Right ventricle myocardium superior (tissue), 1 donor: ENCODE measurements around the gene B4GAT1. TPM values are rescaled to one million over a fixed set of nuclear protein-coding genes. Genes with fewer than 3 reads are reported as not detected.
A peak's percentile ranks its signal among the peaks of the same experiment; 100 is the strongest.
"Not testable (repeated sequence)": the region's sequence is repeated elsewhere in the genome, so short reads cannot be mapped to it uniquely, and the experiment has no call there.

ENCODE experiments used
- ATAC-seq: fragments of 200-7000 bp; cut with Tn5 transposase; one replicate; pipeline ENCODE4 v1.9.1; 2020; ENCODE audit warnings: mild to moderate bottlenecking; ENCODE audit not compliant: poor library complexity
- DNase-seq: peaks from one replicate; pipeline ENCODE4 v3.0.0-alpha.2; 2020
- intact Hi-C: fragments of 100-400 bp; cut with DNase I; formaldehyde crosslinking; loops from one replicate; pipeline ENCODE4 v1.11.2; 2022
- total RNA-seq: library from RNA; stranded (reverse); fragmentation: NEBNext Ultra II Directional; extraction: Animal tissue kit (Norgen Biotek cat#: 25700); gene quantifications from one replicate; pipeline ENCODE4 v1.2.1, GENCODE V29; 2021
- donor health status: DM: no; HTN: yes; CAD: no; lungs with severe emphysema.

Gene B4GAT1
- total RNA-seq, 1 donor from 2014 or later: 51.3 TPM

DNA sequence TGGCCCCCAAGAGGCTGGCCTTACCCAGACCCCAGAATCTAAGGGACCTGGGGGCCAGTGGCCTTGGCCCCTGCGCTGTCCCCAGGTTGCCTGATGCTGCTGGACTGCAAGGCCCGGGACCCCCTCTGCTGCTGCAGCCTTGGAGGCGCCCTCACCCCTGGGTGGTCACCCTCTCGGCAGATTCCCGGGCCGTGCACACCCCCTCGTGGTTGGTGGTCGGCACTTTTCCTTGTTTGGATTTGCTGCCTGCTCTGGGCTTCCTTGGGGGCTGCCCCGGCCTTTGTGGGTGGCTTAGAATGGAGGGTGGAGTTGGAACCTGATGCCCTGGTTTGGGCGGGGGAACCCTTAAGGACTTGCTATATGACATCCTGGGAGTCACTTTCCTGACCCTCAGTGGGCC, 16.5 kb downstream of the B4GAT1 start:
- intact Hi-C loops: no loop called here
- ATAC-seq: no peak
- DNase-seq: peak; percentile 34

GRCh38 chr11:66329165-66329673, 18.2 kb downstream of the B4GAT1 start:
- ATAC-seq: no peak
- peak; percentile 5 for DNase-seq
- intact Hi-C loops: loop anchor here (2.0 kb wide), 1 partner anchor 18 kb away; no protein-coding TSS in a partner anchor

DNA sequence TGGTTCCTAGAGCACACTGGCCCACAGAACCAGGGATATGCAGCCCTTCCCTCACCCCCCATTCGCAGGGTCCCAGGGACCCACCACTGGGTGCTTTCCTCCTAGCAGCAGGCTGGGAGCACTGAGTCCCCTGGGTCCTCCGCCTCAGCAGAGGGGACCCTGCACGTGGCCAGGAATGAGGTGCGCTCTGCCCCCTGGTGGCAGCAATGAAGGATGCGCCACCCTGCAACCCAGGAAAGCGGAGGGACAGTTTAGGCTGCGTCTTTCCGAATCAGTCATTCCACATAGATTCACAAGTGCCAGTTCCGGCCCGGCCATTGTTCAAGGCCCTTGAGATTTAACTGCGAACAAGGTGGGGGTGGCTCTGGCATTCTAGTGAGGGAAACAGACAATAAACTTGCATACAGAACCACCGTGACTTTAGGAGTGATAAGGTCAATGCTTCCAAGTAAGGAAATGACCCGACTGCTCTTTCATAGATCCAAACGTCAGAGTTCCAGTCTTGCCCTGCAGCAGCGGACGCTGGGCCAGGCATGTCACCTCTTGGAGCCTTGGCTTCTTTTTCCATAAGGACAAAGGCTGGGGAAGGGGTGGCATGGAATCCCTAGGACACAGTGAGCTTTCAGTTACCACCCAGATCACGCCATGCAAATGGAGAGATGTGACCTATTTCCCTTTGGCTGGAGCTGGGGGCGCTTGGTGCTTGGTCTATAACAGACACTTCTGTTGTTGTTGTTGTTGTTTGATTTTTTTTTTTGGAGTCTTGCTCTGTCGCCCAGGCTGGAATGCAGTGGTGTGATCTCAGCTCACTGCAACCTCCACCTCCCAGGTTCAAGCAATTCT, 18.9 kb downstream of the B4GAT1 start:
- ATAC-seq: peak; percentile 84
- intact Hi-C loops: loop anchor here (2.0 kb wide), 1 partner anchor 18 kb away; no protein-coding TSS in a partner anchor

GRCh38 chr11:66328031-66328301, 19.5 kb downstream of the B4GAT1 start:
- ATAC-seq: peak; percentile 2
- peak; percentile 33 for DNase-seq
- intact Hi-C loops: loop anchor here (2.0 kb wide), 1 partner anchor 17 kb away; no protein-coding TSS in a partner anchor

More for the DNA sequence above, 18.9 kb downstream of the B4GAT1 start:
- DNase-seq: peak; percentile 85

DNA sequence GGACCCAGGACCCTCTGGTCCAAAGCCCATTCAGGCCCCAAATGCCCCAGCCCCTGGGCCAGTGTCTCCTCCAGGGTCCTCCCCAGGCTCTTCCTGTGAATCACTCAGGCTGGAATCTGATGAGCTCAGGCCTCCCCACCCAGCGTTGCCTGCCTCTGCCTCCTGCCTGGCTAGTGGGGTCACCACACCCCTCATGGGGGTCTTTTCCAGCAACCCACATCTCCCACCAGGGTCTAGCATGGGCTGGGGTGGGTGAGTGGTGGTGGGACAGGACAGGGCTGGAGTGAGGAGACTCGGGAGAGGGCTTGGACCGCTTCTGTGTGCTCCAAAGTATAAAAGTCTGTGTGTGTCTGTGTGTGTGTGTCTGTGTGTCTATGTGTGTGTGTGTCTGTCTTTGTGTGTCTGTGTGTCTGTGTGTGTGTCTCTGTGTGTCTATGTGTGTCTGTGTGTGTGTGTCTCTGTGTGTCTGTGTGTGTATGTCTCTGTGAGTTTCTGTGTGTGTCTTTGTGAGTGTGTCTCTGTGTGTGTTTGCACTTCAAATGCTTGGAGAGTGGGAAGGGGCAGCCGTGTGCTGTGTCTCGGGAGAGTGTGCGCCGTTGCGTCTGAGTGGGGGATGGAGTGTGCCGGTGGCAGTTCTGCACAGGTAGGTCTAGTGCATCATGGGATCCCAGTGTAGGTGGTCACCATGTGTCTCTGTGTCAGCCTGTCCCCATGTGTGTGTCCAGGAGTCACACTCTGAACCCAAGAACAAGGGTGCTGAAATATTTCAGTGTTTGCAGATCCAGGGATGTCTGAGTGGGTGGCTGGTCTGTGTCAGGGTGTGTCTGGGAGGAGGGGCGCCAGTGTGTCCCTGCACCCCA, 20.0 kb downstream of the B4GAT1 start:
- DNase-seq (peak; percentile 58), ATAC-seq (peak; percentile 19)
- intact Hi-C loops: loop anchor here (2.0 kb wide), 1 partner anchor 17 kb away; no protein-coding TSS in a partner anchor

- peak; percentile 67 for ATAC-seq
- peak; percentile 84 for DNase-seq
- intact Hi-C loops: no loop called here
Observed at GRCh38 chr11:66326261-66327111, 20.9 kb downstream of the B4GAT1 start.

- DNase-seq: no peak
- ATAC-seq: no peak
- intact Hi-C loops: no loop called here
Observed at GRCh38 chr11:66325263-66325671, 22.2 kb downstream of the B4GAT1 start.

DNA sequence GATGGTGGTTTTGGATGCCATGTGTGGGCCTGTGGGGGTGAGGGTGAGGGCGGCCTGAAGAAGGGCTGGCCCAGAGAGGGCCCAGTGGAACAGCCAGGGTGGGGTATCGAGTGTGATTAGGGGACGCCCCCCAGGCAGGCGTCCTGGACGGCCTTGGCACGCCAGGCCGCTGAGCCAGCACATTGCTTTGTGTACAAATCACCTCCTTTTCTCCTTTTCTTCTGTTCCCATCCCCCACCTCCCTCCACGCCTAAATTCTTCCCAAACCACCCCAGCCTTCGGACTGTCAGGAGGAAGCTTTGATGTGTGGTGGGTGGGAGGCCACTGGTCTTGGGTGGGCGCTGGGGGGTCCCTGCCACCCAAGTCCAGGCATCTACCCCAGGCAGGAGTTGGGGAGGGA, 22.8 kb downstream of the B4GAT1 start:
- ATAC-seq (no peak), DNase-seq (peak; percentile 46)
- intact Hi-C loops: no loop called here

DNA sequence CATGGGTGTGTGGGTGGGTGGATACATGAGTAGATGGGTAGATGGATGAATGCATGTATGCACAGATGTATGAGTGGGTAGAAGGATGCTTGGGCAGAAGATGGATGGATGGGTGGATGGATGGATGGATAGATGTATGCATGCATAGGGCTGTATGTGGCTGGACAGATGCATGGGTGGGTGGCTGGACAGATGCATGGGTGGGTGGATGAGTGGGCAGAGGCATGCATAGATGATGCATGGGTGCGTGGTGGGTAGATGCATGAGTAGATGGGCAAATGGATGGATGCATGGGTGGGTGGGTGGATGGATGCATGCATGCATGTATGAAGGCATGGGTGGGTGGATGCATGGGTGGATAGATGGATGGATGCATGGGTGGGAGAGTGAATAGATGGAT, 23.7 kb downstream of the B4GAT1 start:
- ATAC-seq (no peak), DNase-seq (no peak)
- intact Hi-C loops: no loop called here

GRCh38 chr11:66322732-66323427, 24.5 kb downstream of the B4GAT1 start:
- ATAC-seq (peak; percentile 40), DNase-seq (peak; percentile 85)
- intact Hi-C loops: no loop called here

- ATAC-seq (no peak), DNase-seq (no peak)
- intact Hi-C loops: no loop called here
Observed at GRCh38 chr11:66321606-66322005, 25.8 kb downstream of the B4GAT1 start.

- DNase-seq, intact Hi-C loops, ATAC-seq: not testable (repeated sequence)
Observed at GRCh38 chr11:66320748-66321147, 26.7 kb downstream of the B4GAT1 start.

DNA sequence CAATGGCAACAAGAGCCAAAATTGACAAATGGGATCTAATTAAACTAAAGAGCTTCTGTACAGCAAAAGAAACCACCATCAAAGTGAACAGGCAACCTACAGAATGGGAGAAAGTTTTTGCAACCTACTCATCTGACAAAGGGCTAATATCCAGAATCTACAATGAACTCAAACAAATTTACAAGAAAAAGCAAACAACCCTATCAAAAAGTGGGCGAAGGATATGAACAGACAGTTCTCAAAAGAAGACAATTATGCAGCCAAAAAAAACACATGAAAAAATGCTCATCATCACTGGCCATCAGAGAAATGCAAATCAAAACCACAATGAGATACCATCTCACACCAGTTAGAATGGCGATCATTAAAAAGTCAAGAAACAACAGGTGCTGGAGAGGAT, 27.1 kb downstream of the B4GAT1 start:
- DNase-seq, intact Hi-C loops, ATAC-seq: not testable (repeated sequence)

- ATAC-seq (no peak), DNase-seq (no peak)
- intact Hi-C loops: loop anchor here (10.0 kb wide), 1 partner anchor 66 kb away; no protein-coding TSS in a partner anchor
Observed at GRCh38 chr11:66318600-66318970, 28.8 kb downstream of the B4GAT1 start.

DNA sequence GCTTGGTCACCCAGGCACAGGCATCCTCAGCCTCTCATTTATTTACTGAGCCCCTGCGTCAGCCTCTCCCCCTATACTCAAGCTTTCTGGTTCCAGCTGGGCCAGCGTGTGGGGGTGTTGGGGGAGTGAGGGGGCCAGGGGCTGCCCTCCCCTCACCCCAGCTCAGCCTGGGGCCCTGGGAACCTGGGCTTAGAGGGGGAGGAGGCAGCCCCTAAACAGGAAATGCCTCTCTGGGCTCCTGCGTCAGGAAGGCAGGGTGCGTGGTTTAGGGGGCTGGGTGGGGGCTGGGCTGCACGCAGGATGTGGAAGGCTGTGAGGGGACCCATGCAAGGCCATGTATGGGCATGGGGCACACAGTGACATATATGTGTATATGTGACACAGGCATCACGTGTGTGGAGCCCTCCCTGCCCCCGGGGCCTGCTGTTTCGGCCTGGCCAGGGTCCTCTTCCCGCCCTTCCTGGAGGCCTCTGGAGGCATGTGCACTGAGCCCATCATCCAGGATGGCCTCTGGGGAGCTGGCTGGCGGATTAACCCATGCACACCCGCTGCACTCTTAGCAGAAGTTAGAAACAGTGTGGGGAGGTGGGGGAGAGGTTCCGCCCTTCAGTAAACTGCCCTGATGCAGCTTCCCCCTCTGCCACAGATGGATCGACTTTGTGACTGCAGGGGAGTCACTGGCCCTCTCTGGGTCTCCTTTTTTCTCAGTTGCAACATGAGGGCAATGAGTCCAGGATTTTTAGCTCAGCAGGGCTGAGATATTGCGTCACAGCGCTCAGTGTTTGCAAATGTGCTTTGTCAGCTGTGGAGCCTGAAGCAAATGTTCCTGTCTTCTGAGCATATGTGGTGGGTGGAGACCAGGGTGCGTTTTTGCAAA, 29.5 kb downstream of the B4GAT1 start:
- peak; percentile 33 for ATAC-seq
- DNase-seq: peak; percentile 78
- intact Hi-C loops: loop anchor here (10.0 kb wide), 1 partner anchor 67 kb away; no protein-coding TSS in a partner anchor

DNA sequence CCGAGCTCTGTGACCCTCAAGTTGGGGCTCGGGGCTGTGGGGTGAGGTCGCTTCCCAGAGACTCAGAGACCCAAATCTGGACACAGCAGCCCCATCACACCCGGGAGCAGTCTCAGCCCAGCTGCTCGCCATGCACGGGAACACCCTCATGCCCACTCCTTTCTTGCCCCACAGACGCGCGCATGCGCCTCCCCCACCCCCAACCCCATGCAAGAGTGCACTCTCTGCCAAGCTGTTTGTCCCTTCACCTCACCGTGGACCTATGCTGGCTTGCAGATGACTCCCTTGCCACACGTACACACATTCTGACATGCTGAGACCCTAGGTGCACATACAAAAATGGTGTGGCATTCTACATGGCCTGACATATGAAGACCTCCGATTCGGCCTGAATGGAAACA, 30.1 kb downstream of the B4GAT1 start:
- ATAC-seq (peak; percentile 35), DNase-seq (peak; percentile 76)
- intact Hi-C loops: loop anchor here (10.0 kb wide), 1 partner anchor 67 kb away; no protein-coding TSS in a partner anchor

GRCh38 chr11:66316849-66317251, 30.6 kb downstream of the B4GAT1 start, which contains the start of gene CD248:
Gene CD248 (minus strand): TSS chr11:66317044. CDS start chr11:66317027, 17 bp downstream.
- peak; percentile 91 for DNase-seq
- ATAC-seq: peak; percentile 64
- intact Hi-C loops: loop anchor here (10.0 kb wide), 1 partner anchor 68 kb away; no protein-coding TSS in a partner anchor
